Gastrocnemius medialis (tissue), 4 donors: ENCODE results near the gene OPA3. TPM values are rescaled to one million over a fixed set of nuclear protein-coding genes. Genes with fewer than 3 reads are reported as not detected.

Experiments
- ATAC-seq, 2 donors: fragments of 150-250 bp; one replicate each; pipeline ENCODE4 v1.9.1; 2016
- DNase-seq, 2 donors: peaks; one replicate each; pipeline ENCODE4 v3.0.0-alpha.2; 2019
- H3K27ac ChIP-seq, 4 donors: fragments of 200-600 bp; sonication (generic); 1 replicate in 1 of 4; 2 replicates in 3 of 4; pipeline ENCODE4 v1.5.1; 2016 to 2018; ENCODE audit warnings: mild to moderate bottlenecking in 2 of 4, moderate library complexity in 1 of 4
- H3K27me3 ChIP-seq, 3 donors: fragments of 200-600 bp; sonication (generic) in 2 of 3; 1 replicate in 1 of 3; 2 replicates in 2 of 3; pipeline versions ENCODE4 v1.5.1 to v1.6.0; 2016 to 2019; ENCODE audit warnings: mild to moderate bottlenecking in 1 of 3, moderate library complexity in 1 of 3
- H3K36me3 ChIP-seq, 2 donors: fragments of 200-600 bp; sonication (generic) in 1 of 2; one replicate each; pipeline ENCODE4 v1.5.1; 2017 to 2018
- H3K4me1 ChIP-seq, 2 donors: fragments of 200-600 bp; sonication (generic) in 1 of 2; one replicate each; pipeline ENCODE4 v1.5.1; 2016 to 2017; ENCODE audit warnings: mild to moderate bottlenecking in 2 of 2
- H3K4me3 ChIP-seq, 4 donors: fragments of 200-600 bp; sonication (generic) in 3 of 4; 1 replicate in 1 of 4; 2 replicates in 3 of 4; pipeline ENCODE4 v1.5.1; 2016 to 2019; ENCODE audit warnings: mild to moderate bottlenecking in 2 of 4
- H3K9me3 ChIP-seq, 3 donors: fragments of 200-600 bp; sonication (generic) in 2 of 3; 1 replicate in 1 of 3; 2 replicates in 2 of 3; pipeline ENCODE4 v1.5.1; 2016 to 2019
- POLR2A ChIP-seq, 2 donors: fragments of 450-650 bp; IDR thresholded peaks; one replicate each; pipeline ENCODE4 v1.6.1; 2017; ENCODE audit warnings: antibody characterized with exemption in 2 of 2, mild to moderate bottlenecking in 2 of 2, moderate library complexity in 2 of 2
- in situ Hi-C, 4 donors: fragments of 200-750 bp; cut with MboI; loops; one replicate each; pipeline versions ENCODE4 v1.15.0 to v1.8.0; 2017; ENCODE audit warnings: low sequenced_read_pairs in 4 of 4
- intact Hi-C: fragments of 100-400 bp; cut with DNase I; formaldehyde crosslinking; loops from one replicate; pipeline ENCODE4 v1.15.1; 2023; ENCODE audit warnings: low total_unique reads
- total RNA-seq, 4 donors: library from RNA; depleted of rRNA; stranded (reverse); fragments of >200 nt; gene quantifications; one replicate each; pipeline versions ENCODE4 v1.1.0 to v1.2.3, GENCODE V29; 2016
- TF ChIP-seq, protein P1 (sequence below), 5 experiments: fragments of 450-650 bp in 3 of 5; fragments of 200-600 bp in 2 of 5; sonication (generic) in 2 of 5; IDR thresholded peaks in 4 of 5; conservative IDR thresholded peaks in 1 of 5; 1 replicate in 4 of 5; 2 replicates in 1 of 5; pipeline ENCODE4 v1.5.1; 2016 to 2019; ENCODE audit warnings: antibody characterized with exemption in 5 of 5, mild to moderate bottlenecking in 3 of 5, moderate library complexity in 3 of 5

OPA3 gene
- total RNA-seq, 4 donors from 2014 or later, result 14.8 to 32.5 (median 20.3) TPM

DNA sequence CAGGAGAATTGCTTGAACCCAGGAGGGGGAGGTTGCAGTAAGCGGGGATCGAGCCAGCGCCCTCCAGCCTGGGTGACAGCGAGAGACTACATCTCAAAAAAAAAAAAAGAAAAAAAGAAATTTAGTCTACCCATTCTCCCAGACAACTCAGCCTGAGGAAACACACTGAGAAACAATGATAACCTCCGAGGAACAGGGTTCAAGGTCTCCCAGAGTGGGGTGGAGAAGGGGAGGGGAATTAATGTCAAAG, 78.7 kb downstream of the OPA3 start:
- no peaks in the 10 kb centered on the region for H3K36me3 ChIP-seq
- H3K4me1 ChIP-seq, result peaks cover 9 to 23% of the 10 kb centered on the region in 2 donors
- peak overlapping the region; percentile 84 to 91 (median 88) for H3K4me3 ChIP-seq
- DNase-seq (no peak), ATAC-seq (no peak)
- no peaks in the 10 kb centered on the region for H3K9me3 ChIP-seq
- no peak for TF ChIP-seq POLR2A (IDR thresholded peaks at IDR 0.05)
- TF ChIP-seq, protein P1, sequence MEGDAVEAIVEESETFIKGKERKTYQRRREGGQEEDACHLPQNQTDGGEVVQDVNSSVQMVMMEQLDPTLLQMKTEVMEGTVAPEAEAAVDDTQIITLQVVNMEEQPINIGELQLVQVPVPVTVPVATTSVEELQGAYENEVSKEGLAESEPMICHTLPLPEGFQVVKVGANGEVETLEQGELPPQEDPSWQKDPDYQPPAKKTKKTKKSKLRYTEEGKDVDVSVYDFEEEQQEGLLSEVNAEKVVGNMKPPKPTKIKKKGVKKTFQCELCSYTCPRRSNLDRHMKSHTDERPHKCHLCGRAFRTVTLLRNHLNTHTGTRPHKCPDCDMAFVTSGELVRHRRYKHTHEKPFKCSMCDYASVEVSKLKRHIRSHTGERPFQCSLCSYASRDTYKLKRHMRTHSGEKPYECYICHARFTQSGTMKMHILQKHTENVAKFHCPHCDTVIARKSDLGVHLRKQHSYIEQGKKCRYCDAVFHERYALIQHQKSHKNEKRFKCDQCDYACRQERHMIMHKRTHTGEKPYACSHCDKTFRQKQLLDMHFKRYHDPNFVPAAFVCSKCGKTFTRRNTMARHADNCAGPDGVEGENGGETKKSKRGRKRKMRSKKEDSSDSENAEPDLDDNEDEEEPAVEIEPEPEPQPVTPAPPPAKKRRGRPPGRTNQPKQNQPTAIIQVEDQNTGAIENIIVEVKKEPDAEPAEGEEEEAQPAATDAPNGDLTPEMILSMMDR (IDR thresholded peaks at IDR 0.05 in 4 of 5, conservative IDR thresholded peaks at IDR 0.05 in 1 of 5), result no peak
- H3K27me3 ChIP-seq, result no peaks in the 10 kb centered on the region
- peak overlapping the region; percentile 90 to 96 (median 94) for H3K27ac ChIP-seq
- in situ Hi-C loops (no loop called here), intact Hi-C loops (loop anchor here (2.0 kb wide), 1 partner anchor 211 kb away; no protein-coding TSS in a partner anchor)

DNA sequence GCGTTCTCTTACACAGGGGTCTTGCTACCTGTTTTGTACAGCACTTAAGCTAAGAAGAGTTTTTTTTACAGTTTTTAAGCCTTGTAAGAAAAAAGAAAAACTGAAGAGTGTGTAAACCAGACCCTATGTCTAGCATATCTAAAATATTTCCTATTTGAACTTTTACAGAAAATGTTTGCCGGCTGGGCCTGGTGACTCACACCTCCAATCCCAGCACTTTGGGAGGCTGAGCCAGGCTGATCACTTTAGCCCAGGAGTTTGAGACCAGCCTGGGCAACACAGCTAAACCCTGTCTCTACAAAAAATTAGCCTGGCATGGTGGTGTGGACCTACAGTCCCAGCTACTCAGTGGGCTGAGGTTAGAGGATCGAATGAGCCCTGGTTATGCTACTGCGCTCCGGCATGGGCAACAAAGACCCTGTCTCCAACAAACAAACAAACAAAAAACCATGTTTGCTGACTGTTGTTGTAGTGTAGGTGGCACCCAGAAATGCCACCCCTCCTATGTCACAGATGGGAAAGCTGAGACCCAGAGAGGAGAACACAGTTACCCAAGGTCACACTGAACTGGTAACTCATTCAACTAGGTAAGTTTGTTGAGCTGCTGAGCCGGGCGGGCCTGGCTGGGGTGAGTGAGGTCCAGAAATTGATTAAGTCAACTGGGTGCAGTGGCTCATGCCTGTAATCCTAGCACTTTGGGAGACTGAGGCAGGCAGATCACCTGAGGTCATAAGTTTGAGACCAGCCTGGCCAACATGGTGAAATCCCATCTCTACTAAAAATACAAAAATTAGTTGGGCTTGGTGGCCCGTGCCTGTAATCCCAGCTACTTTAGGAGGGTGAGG, 79.2 kb downstream of the OPA3 start:
- in situ Hi-C loops (no loop called here), intact Hi-C loops (no loop called here)
- Histone ChIP-seq H3K4me3 (no peak overlapping the region), H3K27me3 (peaks cover 0 to 1% (median 0%) of the 10 kb centered on the region in 3 donors), H3K36me3 (no peaks in the 10 kb centered on the region), H3K4me1 (peaks cover 8 to 22% of the 10 kb centered on the region in 2 donors), H3K9me3 (no peaks in the 10 kb centered on the region), H3K27ac (peak overlapping the region; percentile 90 to 96 (median 94))
- no peak for DNase-seq
- TF ChIP-seq POLR2A (IDR thresholded peaks at IDR 0.05), result no peak
- TF ChIP-seq, protein P1 (IDR thresholded peaks at IDR 0.05 in 4 of 5, conservative IDR thresholded peaks at IDR 0.05 in 1 of 5), result no peak
- no peak for ATAC-seq

DNA sequence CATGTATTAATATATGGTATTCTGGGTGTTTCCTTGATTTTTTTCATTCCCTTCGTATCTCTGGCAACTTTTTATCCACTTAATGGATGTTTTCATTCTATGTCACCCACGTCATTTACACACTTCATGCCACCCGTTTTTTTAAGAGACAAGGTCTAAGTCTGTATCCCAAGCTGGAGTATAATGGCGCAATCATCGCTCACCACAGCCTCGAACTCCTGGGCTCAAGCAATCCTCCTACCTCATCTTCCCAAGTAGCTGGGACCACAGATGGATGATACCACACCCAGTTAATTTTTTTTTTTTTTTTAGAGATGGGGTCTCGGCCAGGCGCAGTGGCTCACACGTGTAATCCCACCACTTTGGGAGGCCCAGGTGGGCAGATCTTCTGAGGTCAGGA, 80.7 kb downstream of the OPA3 start:
- TF ChIP-seq, protein P1 (IDR thresholded peaks at IDR 0.05 in 4 of 5, conservative IDR thresholded peaks at IDR 0.05 in 1 of 5), result no peak
- TF ChIP-seq POLR2A (IDR thresholded peaks at IDR 0.05), result no peak

DNA sequence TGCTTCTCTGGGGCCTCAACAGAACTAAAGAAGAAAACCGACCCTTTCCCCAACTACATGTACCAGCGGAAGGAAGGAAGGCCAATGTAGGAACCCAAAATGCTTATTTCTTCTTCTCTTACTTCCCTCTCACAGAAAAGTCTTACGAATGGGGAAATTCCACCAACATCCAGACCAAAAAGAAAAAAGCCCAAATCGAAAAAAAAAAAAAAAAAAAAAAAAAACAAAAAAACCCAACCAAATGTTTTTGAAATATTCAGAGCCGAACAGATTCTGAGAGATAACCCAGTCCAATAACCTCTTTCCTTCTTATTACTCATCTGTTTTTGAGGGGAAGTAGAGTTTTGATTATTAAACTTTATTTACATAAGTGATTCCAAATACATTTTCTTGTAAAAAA, 82.5 kb downstream of the OPA3 start:
- intact Hi-C loops, result no loop called here
- in situ Hi-C loops, result no loop called here
- Histone ChIP-seq H3K9me3 (no peaks in the 10 kb centered on the region), H3K4me1 (peaks cover 15 to 17% of the 10 kb centered on the region in 2 donors), H3K36me3 (no peaks in the 10 kb centered on the region), H3K4me3 (no peak overlapping the region), H3K27ac (no peak overlapping the region), H3K27me3 (peaks cover 4 to 29% (median 9%) of the 10 kb centered on the region in 3 donors)
- TF ChIP-seq, protein P1 (IDR thresholded peaks at IDR 0.05 in 4 of 5, conservative IDR thresholded peaks at IDR 0.05 in 1 of 5), result no peak
- no peak for TF ChIP-seq POLR2A (IDR thresholded peaks at IDR 0.05)
- DNase-seq (no peak), ATAC-seq (no peak)

More for the DNA sequence above, 80.7 kb downstream of the OPA3 start:
- no peaks in the 10 kb centered on the region for H3K36me3 ChIP-seq
- peaks cover 7 to 22% of the 10 kb centered on the region in 2 donors for H3K4me1 ChIP-seq
- H3K9me3 ChIP-seq, result no peaks in the 10 kb centered on the region
- H3K27ac ChIP-seq, result no peak overlapping the region
- H3K27me3 ChIP-seq, result peaks cover 0 to 11% (median 4%) of the 10 kb centered on the region in 3 donors
- no peak overlapping the region for H3K4me3 ChIP-seq
- intact Hi-C loops (no loop called here), in situ Hi-C loops (no loop called here)
- ATAC-seq, result no peak
- no peak for DNase-seq
